Breast epithelium (tissue), 4 donors: Measurements from ENCODE around the gene PSMD3. TPM values are rescaled to one million over a fixed set of nuclear protein-coding genes. Genes with fewer than 3 reads are reported as not detected.
"Not testable (repeated sequence)": the region's sequence is repeated elsewhere in the genome, so short reads cannot be mapped to it uniquely, and the experiment has no call there.

Experiments
- DNase-seq, 2 donors: peaks; one replicate each; pipeline ENCODE4 v3.0.0-alpha.2; 2019; ENCODE audit warnings: low spot score in 2 of 2
- H3K27ac ChIP-seq, 2 donors: fragments of 200-600 bp; sonication (generic) in 1 of 2; one replicate each; pipeline ENCODE4 v1.5.1; 2016 to 2019; ENCODE audit warnings: mild to moderate bottlenecking in 1 of 2
- H3K27me3 ChIP-seq, 2 donors: fragments of 200-600 bp; sonication (generic) in 1 of 2; one replicate each; pipeline versions ENCODE4 v1.5.1 to v1.6.0; 2017 to 2019; ENCODE audit warnings: control low read depth in 1 of 2, mild to moderate bottlenecking in 1 of 2
- H3K36me3 ChIP-seq: fragments of 200-600 bp; one replicate; pipeline ENCODE4 v1.5.1; 2019
- H3K4me1 ChIP-seq, 2 donors: fragments of 200-600 bp; sonication (generic); one replicate each; pipeline ENCODE4 v1.5.1; 2016 to 2019; ENCODE audit warnings: control low read depth in 1 of 2
- H3K4me3 ChIP-seq, 3 donors: fragments of 200-600 bp; sonication (generic); 1 replicate in 2 of 3; 2 replicates in 1 of 3; pipeline ENCODE4 v1.5.1; 2016 to 2019; ENCODE audit warnings: mild to moderate bottlenecking in 3 of 3, moderate library complexity in 2 of 3
- H3K9me3 ChIP-seq, 2 donors: fragments of 200-600 bp; sonication (generic) in 1 of 2; one replicate each; pipeline ENCODE4 v1.5.1; 2016 to 2019; ENCODE audit warnings: control low read depth in 1 of 2
- CTCF ChIP-seq, 3 donors: fragments of 450-650 bp; IDR thresholded peaks; one replicate each; pipeline ENCODE4 v1.5.1; 2016 to 2017; ENCODE audit warnings: antibody characterized with exemption in 3 of 3, mild to moderate bottlenecking in 3 of 3, moderate library complexity in 3 of 3
- POLR2A ChIP-seq: fragments of 450-650 bp; IDR thresholded peaks from one replicate; pipeline ENCODE4 v1.6.1; 2016; ENCODE audit warnings: antibody characterized with exemption, mild to moderate bottlenecking, moderate library complexity
- POLR2AphosphoS5 ChIP-seq, 3 donors: sonication (generic); formaldehyde crosslinking; IDR thresholded peaks; one replicate each; pipeline ENCODE4 v1.6.1; 2017; ENCODE audit warnings: antibody characterized with exemption in 3 of 3
- intact Hi-C: fragments of 100-400 bp; cut with DNase I; formaldehyde crosslinking; loops from one replicate; pipeline ENCODE4 v1.15.1; 2023; ENCODE audit warnings: low total_unique reads
- total RNA-seq, 3 donors: library from RNA; depleted of rRNA; stranded (reverse); fragments of >200 nt; gene quantifications; one replicate each; pipeline ENCODE4 v1.1.0, GENCODE V29; 2016

PSMD3 gene
- total RNA-seq, 3 donors from 2014 or later = 79.4 to 83.0 (median 81.0) TPM

- Histone ChIP-seq H3K4me1 (no peaks in the 10 kb centered on the region), H3K9me3 (no peaks in the 10 kb centered on the region), H3K36me3 (peaks cover 21% of the 10 kb centered on the region), H3K4me3 (no peak overlapping the region), H3K27ac (peak overlapping the region in 1 of 2 donors; percentile 9), H3K27me3 (no peaks in the 10 kb centered on the region)
- no peak for DNase-seq
- TF ChIP-seq POLR2A (no peak), POLR2AphosphoS5 (IDR thresholded peaks at IDR 0.05) (no peak), CTCF (IDR thresholded peaks at IDR 0.05) (no peak)
- intact Hi-C loops = no loop called here
Measured at GRCh38 chr17:39997543-39997942, 16.9 kb downstream of the PSMD3 start.

- intact Hi-C loops = no loop called here
- Histone ChIP-seq H3K9me3 (no peaks in the 10 kb centered on the region), H3K36me3 (peaks cover 12% of the 10 kb centered on the region), H3K4me3 (no peak overlapping the region), H3K4me1 (no peaks in the 10 kb centered on the region), H3K27ac (no peak overlapping the region), H3K27me3 (no peaks in the 10 kb centered on the region)
- TF ChIP-seq POLR2A = no peak
- no peak for DNase-seq
Measured at GRCh38 chr17:39999067-39999466, 18.5 kb downstream of the PSMD3 start.

- TF ChIP-seq CTCF (IDR thresholded peaks at IDR 0.05) (no peak), POLR2AphosphoS5 (IDR thresholded peaks at IDR 0.05) (no peak), POLR2A (no peak)
- Histone ChIP-seq H3K27me3 (no peaks in the 10 kb centered on the region), H3K9me3 (no peaks in the 10 kb centered on the region), H3K4me1 (no peaks in the 10 kb centered on the region), H3K36me3 (peaks cover under 1% of the 10 kb centered on the region), H3K27ac (no peak overlapping the region), H3K4me3 (no peak overlapping the region)
- no peak for DNase-seq
- intact Hi-C loops = no loop called here
Measured at GRCh38 chr17:40000161-40000560, 19.6 kb downstream of the PSMD3 start.

- H3K4me1 ChIP-seq, H3K4me3 ChIP-seq, H3K9me3 ChIP-seq, intact Hi-C loops, H3K27me3 ChIP-seq, H3K36me3 ChIP-seq, H3K27ac ChIP-seq, DNase-seq: not testable (repeated sequence)
Measured at GRCh38 chr17:40001335-40001734, 20.7 kb downstream of the PSMD3 start.

GRCh38 chr17:40004072-40004471, 23.5 kb downstream of the PSMD3 start:
- no peaks in the 10 kb centered on the region for H3K36me3 ChIP-seq
- no peaks in the 10 kb centered on the region for H3K27me3 ChIP-seq
- no peak overlapping the region for H3K27ac ChIP-seq
- no peak for TF ChIP-seq POLR2A
- no peak for TF ChIP-seq POLR2AphosphoS5 (IDR thresholded peaks at IDR 0.05)
- no peak for TF ChIP-seq CTCF (IDR thresholded peaks at IDR 0.05)
- H3K9me3 ChIP-seq = no peaks in the 10 kb centered on the region
- intact Hi-C loops = no loop called here
- DNase-seq = no peak
- H3K4me3 ChIP-seq = no peak overlapping the region
- no peaks in the 10 kb centered on the region for H3K4me1 ChIP-seq

- Histone ChIP-seq H3K9me3 (no peaks in the 10 kb centered on the region), H3K4me1 (no peaks in the 10 kb centered on the region), H3K36me3 (no peaks in the 10 kb centered on the region), H3K27me3 (no peaks in the 10 kb centered on the region), H3K27ac (no peak overlapping the region), H3K4me3 (no peak overlapping the region)
- TF ChIP-seq POLR2AphosphoS5 (IDR thresholded peaks at IDR 0.05) = no peak
- TF ChIP-seq POLR2A = no peak
- TF ChIP-seq CTCF (IDR thresholded peaks at IDR 0.05) = no peak
- intact Hi-C loops = no loop called here
- DNase-seq = no peak
Measured at GRCh38 chr17:40004712-40005111, 24.1 kb downstream of the PSMD3 start.
